Measurements from ENCODE around the gene UVSSA. TPM values are rescaled to one million over a fixed set of nuclear protein-coding genes. Genes with fewer than 3 reads are reported as not detected.

Gene UVSSA
- polyA plus RNA-seq, 1 donor from 2014 or later: 13.3 TPM

DNA sequence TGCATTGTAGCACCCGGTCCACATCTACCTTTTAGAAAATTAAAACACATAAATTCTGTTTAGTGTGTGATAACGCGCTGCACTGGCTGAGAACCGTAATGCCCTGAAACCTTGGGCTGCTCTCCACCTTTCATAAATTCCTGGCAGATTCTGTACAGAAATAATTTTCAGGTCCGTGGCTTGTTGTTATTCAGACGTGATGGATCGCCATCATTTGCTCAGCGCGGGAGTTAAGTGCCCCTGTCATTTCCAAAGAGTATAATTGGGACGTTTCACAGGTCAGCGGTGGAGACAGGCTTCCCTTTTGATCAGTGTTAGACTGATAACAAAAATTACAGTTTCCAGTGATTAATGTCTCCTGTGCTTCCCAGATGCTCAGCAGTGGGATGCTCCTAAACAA, 16.5 kb downstream of the UVSSA start:
- H3K27me3 ChIP-seq (ENCODE audit: insufficient read depth, low read depth, low read length): no peaks in the 10 kb centered on the region
- no peaks in the 10 kb centered on the region for H3K36me3 ChIP-seq (ENCODE audit: insufficient read depth, low read length)
- H3K9me2 ChIP-seq (ENCODE audit: insufficient read depth, low read length): no peaks in the 10 kb centered on the region
- H3K79me2 ChIP-seq (replicated peaks; ENCODE audit: insufficient read depth, low read length): no peaks in the 10 kb centered on the region
- no peaks in the 10 kb centered on the region for H3K9me3 ChIP-seq (ENCODE audit: low read length)
- H3F3A ChIP-seq (ENCODE audit: insufficient read depth, low read length, poor library complexity, severe bottlenecking): no peaks in the 10 kb centered on the region
- H3K27ac ChIP-seq (ENCODE audit: low read length): peak overlapping the region; percentile 51
- H3K9ac ChIP-seq (ENCODE audit: low read length): no peak overlapping the region
- H2AFZ ChIP-seq (ENCODE audit: low read depth, low read length): no peak overlapping the region
- no peak overlapping the region for H3K4me2 ChIP-seq (ENCODE audit: low read length)
- H3K4me3 ChIP-seq (ENCODE audit: low read length): no peak overlapping the region
- peak; percentile 68 for TF ChIP-seq POLR2AphosphoS5 (IDR thresholded peaks at IDR 0.05)
- TF ChIP-seq EP300 (conservative IDR thresholded peaks at IDR 0.05; ENCODE audit: poor library complexity, severe bottlenecking): peak; percentile 52
- no peak for TF ChIP-seq RAD21 (conservative IDR thresholded peaks at IDR 0.05)
- TF ChIP-seq CTCF (IDR thresholded peaks at IDR 0.05; ENCODE audit: poor library complexity, severe bottlenecking): no peak
- no peaks in the 10 kb centered on the region for H4K20me1 ChIP-seq (ENCODE audit: insufficient read depth)

DNA sequence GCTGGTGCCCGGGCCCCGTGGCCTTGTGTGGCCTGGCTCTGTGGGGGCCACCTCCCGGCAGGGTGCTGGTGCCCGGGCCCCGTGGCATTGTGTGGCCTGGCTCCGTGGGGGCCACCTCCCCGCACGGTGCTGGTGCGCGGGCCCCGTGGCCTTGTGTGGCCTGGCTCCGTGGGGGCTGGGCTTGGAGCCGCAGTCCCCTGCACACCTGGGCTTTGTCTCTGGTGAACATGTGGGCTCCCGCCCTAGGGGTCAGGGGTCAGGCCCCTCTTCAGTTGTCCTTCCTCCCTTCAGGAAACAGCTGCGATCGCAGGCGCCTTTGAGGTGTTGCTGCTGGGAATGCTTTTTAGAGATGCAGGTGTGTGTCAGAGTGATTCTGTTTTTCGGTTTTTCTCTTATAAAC, 17.2 kb downstream of the UVSSA start:
- H3K36me3 ChIP-seq (ENCODE audit: insufficient read depth, low read length): no peaks in the 10 kb centered on the region
- no peaks in the 10 kb centered on the region for H3K79me2 ChIP-seq (replicated peaks; ENCODE audit: insufficient read depth, low read length)
- H3K27ac ChIP-seq (ENCODE audit: low read length): no peak overlapping the region
- H3K4me3 ChIP-seq (ENCODE audit: low read length): no peak overlapping the region
- no peaks in the 10 kb centered on the region for H3K9me3 ChIP-seq (ENCODE audit: low read length)
- H3K4me2 ChIP-seq (ENCODE audit: low read length): no peak overlapping the region
- no peaks in the 10 kb centered on the region for H3F3A ChIP-seq (ENCODE audit: insufficient read depth, low read length, poor library complexity, severe bottlenecking)
- no peak for TF ChIP-seq RAD21 (conservative IDR thresholded peaks at IDR 0.05)
- TF ChIP-seq, protein P1, sequence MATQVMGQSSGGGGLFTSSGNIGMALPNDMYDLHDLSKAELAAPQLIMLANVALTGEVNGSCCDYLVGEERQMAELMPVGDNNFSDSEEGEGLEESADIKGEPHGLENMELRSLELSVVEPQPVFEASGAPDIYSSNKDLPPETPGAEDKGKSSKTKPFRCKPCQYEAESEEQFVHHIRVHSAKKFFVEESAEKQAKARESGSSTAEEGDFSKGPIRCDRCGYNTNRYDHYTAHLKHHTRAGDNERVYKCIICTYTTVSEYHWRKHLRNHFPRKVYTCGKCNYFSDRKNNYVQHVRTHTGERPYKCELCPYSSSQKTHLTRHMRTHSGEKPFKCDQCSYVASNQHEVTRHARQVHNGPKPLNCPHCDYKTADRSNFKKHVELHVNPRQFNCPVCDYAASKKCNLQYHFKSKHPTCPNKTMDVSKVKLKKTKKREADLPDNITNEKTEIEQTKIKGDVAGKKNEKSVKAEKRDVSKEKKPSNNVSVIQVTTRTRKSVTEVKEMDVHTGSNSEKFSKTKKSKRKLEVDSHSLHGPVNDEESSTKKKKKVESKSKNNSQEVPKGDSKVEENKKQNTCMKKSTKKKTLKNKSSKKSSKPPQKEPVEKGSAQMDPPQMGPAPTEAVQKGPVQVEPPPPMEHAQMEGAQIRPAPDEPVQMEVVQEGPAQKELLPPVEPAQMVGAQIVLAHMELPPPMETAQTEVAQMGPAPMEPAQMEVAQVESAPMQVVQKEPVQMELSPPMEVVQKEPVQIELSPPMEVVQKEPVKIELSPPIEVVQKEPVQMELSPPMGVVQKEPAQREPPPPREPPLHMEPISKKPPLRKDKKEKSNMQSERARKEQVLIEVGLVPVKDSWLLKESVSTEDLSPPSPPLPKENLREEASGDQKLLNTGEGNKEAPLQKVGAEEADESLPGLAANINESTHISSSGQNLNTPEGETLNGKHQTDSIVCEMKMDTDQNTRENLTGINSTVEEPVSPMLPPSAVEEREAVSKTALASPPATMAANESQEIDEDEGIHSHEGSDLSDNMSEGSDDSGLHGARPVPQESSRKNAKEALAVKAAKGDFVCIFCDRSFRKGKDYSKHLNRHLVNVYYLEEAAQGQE (IDR thresholded peaks at IDR 0.05; ENCODE audit: borderline replicate concordance): no peak
- no peak for TF ChIP-seq CTCF (IDR thresholded peaks at IDR 0.05; ENCODE audit: poor library complexity, severe bottlenecking)
- no peak for TF ChIP-seq MXI1 (conservative IDR thresholded peaks at IDR 0.05; ENCODE audit: poor library complexity, severe bottlenecking)
- TF ChIP-seq TAF1 (IDR thresholded peaks at IDR 0.05; ENCODE audit: low read depth): no peak
- no peak for TF ChIP-seq POLR2AphosphoS5 (IDR thresholded peaks at IDR 0.05)
- TF ChIP-seq SMC3 (conservative IDR thresholded peaks at IDR 0.05; ENCODE audit: poor library complexity): no peak
- TF ChIP-seq EZH2 (IDR thresholded peaks at IDR 0.05; ENCODE audit: borderline replicate concordance, insufficient read depth, low read length, poor library complexity, severe bottlenecking): no peak
- no peak for TF ChIP-seq EP300 (conservative IDR thresholded peaks at IDR 0.05; ENCODE audit: poor library complexity, severe bottlenecking)
- no peak overlapping the region for H3K9ac ChIP-seq (ENCODE audit: low read length)
- H3K27me3 ChIP-seq (ENCODE audit: insufficient read depth, low read depth, low read length): no peaks in the 10 kb centered on the region
- H3K9me2 ChIP-seq (ENCODE audit: insufficient read depth, low read length): no peaks in the 10 kb centered on the region
- no peak overlapping the region for H2AFZ ChIP-seq (ENCODE audit: low read depth, low read length)
- H4K20me1 ChIP-seq (ENCODE audit: insufficient read depth): no peaks in the 10 kb centered on the region

Measured in neural cell (in vitro differentiated cells).